K562 (cell line): ENCODE data around the gene PRICKLE4. TPM values are rescaled to one million over a fixed set of nuclear protein-coding genes. Genes with fewer than 3 reads are reported as not detected.

ENCODE experiments used
- ATF1 ChIP-seq, 2 experiments: fragments of 450-650 bp in 1 of 2; IDR thresholded peaks; 2 replicates each; pipeline ENCODE4 v1.6.1; 2016; ENCODE audit warnings: missing compliant biosample characterization in 1 of 2, missing genetic modification characterization in 1 of 2
- DMBX1 ChIP-seq: fragments of 250-450 bp; sonication (Bioruptor Pico); IDR thresholded peaks from 2 replicates; pipeline ENCODE4 v1.8.0; 2022; ENCODE audit warnings: inconsistent platforms, mild to moderate bottlenecking, moderate library complexity, borderline replicate concordance
- E2F4 ChIP-seq: sonication (generic); formaldehyde crosslinking; IDR thresholded peaks from 2 replicates; pipeline ENCODE4 v1.8.0; 2022; ENCODE audit warnings: mild to moderate bottlenecking, low read depth, missing genetic modification reagents
- ESRRB ChIP-seq: fragments of 250-450 bp; sonication (Bioruptor Pico); IDR thresholded peaks from 2 replicates; pipeline ENCODE4 v1.5.0; 2020; ENCODE audit warnings: mild to moderate bottlenecking, moderate library complexity, borderline replicate concordance
- FOXA3 ChIP-seq, 2 experiments: fragments of 450-650 bp in 1 of 2; sonication (generic) in 1 of 2; formaldehyde crosslinking; IDR thresholded peaks in 1 of 2; conservative IDR thresholded peaks in 1 of 2; 2 replicates each; pipeline versions ENCODE4 v1.4.0 to v1.8.0; 2020 to 2022; ENCODE audit warnings: mild to moderate bottlenecking in 2 of 2, missing genetic modification reagents in 1 of 2
- JUNB ChIP-seq: fragments of 450-650 bp; formaldehyde crosslinking; conservative IDR thresholded peaks from 2 replicates; pipeline ENCODE4 v1.4.0; 2020; ENCODE audit warnings: mild to moderate bottlenecking
- KLF13 ChIP-seq: fragments of 450-650 bp; IDR thresholded peaks from 2 replicates; pipeline ENCODE4 v1.6.1; 2016; ENCODE audit warnings: missing genetic modification characterization, low read depth, mild to moderate bottlenecking, missing compliant biosample characterization, moderate library complexity, borderline replicate concordance
- MCM7 ChIP-seq, 2 experiments: fragments of 450-650 bp; IDR thresholded peaks; 2 replicates each; pipeline ENCODE4 v1.6.1; 2016 to 2018
- MLX ChIP-seq, 2 experiments: fragments of 450-650 bp in 1 of 2; sonication (generic) in 1 of 2; formaldehyde crosslinking; conservative IDR thresholded peaks; 2 replicates each; pipeline versions ENCODE4 v1.4.0 to v1.8.1; 2020 to 2022; ENCODE audit warnings: mild to moderate bottlenecking in 1 of 2, missing genetic modification reagents in 1 of 2
- NR2C1 ChIP-seq, 2 experiments: fragments of 450-650 bp; IDR thresholded peaks; 2 replicates each; pipeline ENCODE4 v1.6.1; 2017; ENCODE audit warnings: mild to moderate bottlenecking in 2 of 2, antibody characterized with exemption in 1 of 2, inconsistent platforms in 1 of 2, missing compliant biosample characterization in 1 of 2, missing genetic modification characterization in 1 of 2
- PCBP1 ChIP-seq: fragments of 200-400 bp; formaldehyde crosslinking; IDR thresholded peaks from 2 replicates; pipeline ENCODE4 v1.6.1; 2018; ENCODE audit warnings: mild to moderate bottlenecking, low read depth, low read length; ENCODE audit not compliant: poor library complexity, severe bottlenecking
- TARDBP ChIP-seq: fragments of 450-650 bp; IDR thresholded peaks from 2 replicates; pipeline ENCODE4 v1.6.1; 2016
- ZKSCAN3 ChIP-seq: fragments of 250-450 bp; sonication (Bioruptor Pico); IDR thresholded peaks from 2 replicates; pipeline ENCODE4 v1.4.0; 2020
- ZNF146 ChIP-seq: IDR thresholded peaks from one replicate; pipeline ENCODE4 v1.6.1; 2018; ENCODE audit warnings: missing compliant biosample characterization; ENCODE audit not compliant: unreplicated experiment
- polyA plus RNA-seq, 8 experiments: library from polyadenylated mRNA; depleted of rRNA in 4 of 8; stranded (reverse) in 5 of 8; unstranded in 3 of 8; fragments of >200 nt; fragmentation: Nextera tagmentation in 2 of 8; fragmentation: Illumina TruSeq in 1 of 8; extraction: Ambion mirVana in 2 of 8; extraction: Trizol in 1 of 8; gene quantifications; 2 replicates each; pipeline versions ENCODE4 v1.2.1 to v1.2.3, GENCODE V29; 2011 to 2014; ENCODE audit warnings: inconsistent platforms in 1 of 8, missing spikeins in 1 of 8
- total RNA-seq, 7 experiments: library from RNA; depleted of rRNA in 6 of 7; stranded (reverse); fragments of >200 nt in 6 of 7; fragmentation: Illumina TruSeq in 2 of 7; extraction: Trizol in 2 of 7; gene quantifications; 2 replicates each; pipeline versions ENCODE4 v1.2.1 to v1.2.3, GENCODE V29; 2011 to 2021; ENCODE audit warnings: low replicate concordance in 1 of 7
- TF ChIP-seq, protein P1 (sequence below): sonication (generic); formaldehyde crosslinking; IDR thresholded peaks from 2 replicates; pipeline ENCODE4 v1.8.0; 2022; ENCODE audit warnings: mild to moderate bottlenecking, missing genetic modification reagents
- TF ChIP-seq, protein P2 (sequence below): fragments of 250-450 bp; sonication (Bioruptor Pico); IDR thresholded peaks from 2 replicates; pipeline ENCODE4 v1.4.0; 2020; ENCODE audit warnings: mild to moderate bottlenecking, moderate library complexity
- TF ChIP-seq, protein P3 (sequence below): fragments of 450-650 bp; formaldehyde crosslinking; IDR thresholded peaks from 2 replicates; pipeline ENCODE4 v1.4.0; 2020; ENCODE audit warnings: mild to moderate bottlenecking, moderate library complexity
- TF ChIP-seq, protein P4 (sequence below): fragments of 200-400 bp; formaldehyde crosslinking; IDR thresholded peaks from 2 replicates; pipeline ENCODE4 v1.6.1; 2017; ENCODE audit warnings: mild to moderate bottlenecking, low read depth, low read length, moderate library complexity

Gene PRICKLE4
- total and polyA plus RNA-seq, 9 of the 15 experiments (the other 6 are each of a cell fraction or from before 2014, with no cell fraction given) = 0.20 to 0.32 (median 0.27) TPM; not detected in 6

- TF ChIP-seq MLX (CRISPR knock-in tag; conservative IDR thresholded peaks at IDR 0.05) = no peak
- no peak for TF ChIP-seq TARDBP
- no peak for TF ChIP-seq JUNB (CRISPR knock-in tag)
- TF ChIP-seq, protein P1, sequence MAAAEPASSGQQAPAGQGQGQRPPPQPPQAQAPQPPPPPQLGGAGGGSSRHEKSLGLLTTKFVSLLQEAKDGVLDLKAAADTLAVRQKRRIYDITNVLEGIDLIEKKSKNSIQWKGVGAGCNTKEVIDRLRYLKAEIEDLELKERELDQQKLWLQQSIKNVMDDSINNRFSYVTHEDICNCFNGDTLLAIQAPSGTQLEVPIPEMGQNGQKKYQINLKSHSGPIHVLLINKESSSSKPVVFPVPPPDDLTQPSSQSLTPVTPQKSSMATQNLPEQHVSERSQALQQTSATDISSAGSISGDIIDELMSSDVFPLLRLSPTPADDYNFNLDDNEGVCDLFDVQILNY (CRISPR knock-in tag) = no peak
- TF ChIP-seq ZKSCAN3 = no peak
- TF ChIP-seq MCM7 (IDR thresholded peaks at IDR 0.05) = no peak
- TF ChIP-seq PCBP1 = no peak
- TF ChIP-seq ESRRB (CRISPR knock-in tag) = no peak
- no peak for TF ChIP-seq ZNF146 (CRISPR knock-in tag)
- peak; percentile 6 to 92; a peak in 2 of 4 replicates for TF ChIP-seq FOXA3 (CRISPR knock-in tag; conservative IDR thresholded peaks at IDR 0.05 in 1 of 2, IDR thresholded peaks at IDR 0.05 in 1 of 2)
- TF ChIP-seq, protein P2, sequence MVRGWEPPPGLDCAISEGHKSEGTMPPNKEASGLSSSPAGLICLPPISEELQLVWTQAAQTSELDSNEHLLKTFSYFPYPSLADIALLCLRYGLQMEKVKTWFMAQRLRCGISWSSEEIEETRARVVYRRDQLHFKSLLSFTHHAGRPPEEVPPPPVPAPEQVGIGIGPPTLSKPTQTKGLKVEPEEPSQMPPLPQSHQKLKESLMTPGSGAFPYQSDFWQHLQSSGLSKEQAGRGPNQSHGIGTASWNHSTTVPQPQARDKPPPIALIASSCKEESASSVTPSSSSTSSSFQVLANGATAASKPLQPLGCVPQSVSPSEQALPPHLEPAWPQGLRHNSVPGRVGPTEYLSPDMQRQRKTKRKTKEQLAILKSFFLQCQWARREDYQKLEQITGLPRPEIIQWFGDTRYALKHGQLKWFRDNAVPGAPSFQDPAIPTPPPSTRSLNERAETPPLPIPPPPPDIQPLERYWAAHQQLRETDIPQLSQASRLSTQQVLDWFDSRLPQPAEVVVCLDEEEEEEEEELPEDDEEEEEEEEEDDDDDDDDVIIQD (CRISPR knock-in tag) = no peak
- no peak for TF ChIP-seq E2F4 (CRISPR knock-in tag)
- TF ChIP-seq KLF13 (tag) = no peak
- no peak for TF ChIP-seq DMBX1
- TF ChIP-seq, protein P3, sequence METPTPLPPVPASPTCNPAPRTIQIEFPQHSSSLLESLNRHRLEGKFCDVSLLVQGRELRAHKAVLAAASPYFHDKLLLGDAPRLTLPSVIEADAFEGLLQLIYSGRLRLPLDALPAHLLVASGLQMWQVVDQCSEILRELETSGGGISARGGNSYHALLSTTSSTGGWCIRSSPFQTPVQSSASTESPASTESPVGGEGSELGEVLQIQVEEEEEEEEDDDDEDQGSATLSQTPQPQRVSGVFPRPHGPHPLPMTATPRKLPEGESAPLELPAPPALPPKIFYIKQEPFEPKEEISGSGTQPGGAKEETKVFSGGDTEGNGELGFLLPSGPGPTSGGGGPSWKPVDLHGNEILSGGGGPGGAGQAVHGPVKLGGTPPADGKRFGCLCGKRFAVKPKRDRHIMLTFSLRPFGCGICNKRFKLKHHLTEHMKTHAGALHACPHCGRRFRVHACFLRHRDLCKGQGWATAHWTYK (CRISPR knock-in tag) = no peak
- TF ChIP-seq, protein P4, sequence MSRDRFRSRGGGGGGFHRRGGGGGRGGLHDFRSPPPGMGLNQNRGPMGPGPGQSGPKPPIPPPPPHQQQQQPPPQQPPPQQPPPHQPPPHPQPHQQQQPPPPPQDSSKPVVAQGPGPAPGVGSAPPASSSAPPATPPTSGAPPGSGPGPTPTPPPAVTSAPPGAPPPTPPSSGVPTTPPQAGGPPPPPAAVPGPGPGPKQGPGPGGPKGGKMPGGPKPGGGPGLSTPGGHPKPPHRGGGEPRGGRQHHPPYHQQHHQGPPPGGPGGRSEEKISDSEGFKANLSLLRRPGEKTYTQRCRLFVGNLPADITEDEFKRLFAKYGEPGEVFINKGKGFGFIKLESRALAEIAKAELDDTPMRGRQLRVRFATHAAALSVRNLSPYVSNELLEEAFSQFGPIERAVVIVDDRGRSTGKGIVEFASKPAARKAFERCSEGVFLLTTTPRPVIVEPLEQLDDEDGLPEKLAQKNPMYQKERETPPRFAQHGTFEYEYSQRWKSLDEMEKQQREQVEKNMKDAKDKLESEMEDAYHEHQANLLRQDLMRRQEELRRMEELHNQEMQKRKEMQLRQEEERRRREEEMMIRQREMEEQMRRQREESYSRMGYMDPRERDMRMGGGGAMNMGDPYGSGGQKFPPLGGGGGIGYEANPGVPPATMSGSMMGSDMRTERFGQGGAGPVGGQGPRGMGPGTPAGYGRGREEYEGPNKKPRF = no peak
- TF ChIP-seq NR2C1 (IDR thresholded peaks at IDR 0.05) = no peak
- no peak for TF ChIP-seq NR2C1 (tag; IDR thresholded peaks at IDR 0.05)
- TF ChIP-seq ATF1 (CRISPR knock-in tag; IDR thresholded peaks at IDR 0.05) = no peak
- TF ChIP-seq ATF1 (tag; IDR thresholded peaks at IDR 0.05) = peak; percentile 31; the same call in 1 of the 2 replicates
Measured at GRCh38 chr6:41747256-41748101, 33.1 kb upstream of the PRICKLE4 start, which contains the start of gene PGC (continued).
